Activated CD4-positive, alpha-beta T cell treated with anti-CD3 and anti-CD28 coated beads, Interleukin-10, Interleukin-2, amounts not matched to agents 100 ng/mL and 50 ng/mL, durations not matched to agents 16 hours and 8 hours (primary cell): Measurements from ENCODE around the gene PCDHGA1.

ENCODE experiments used
- DNase-seq: peaks from one replicate; pipeline ENCODE4 v3.0.0-alpha.2; 2020

PCDHGA1 gene

DNA sequence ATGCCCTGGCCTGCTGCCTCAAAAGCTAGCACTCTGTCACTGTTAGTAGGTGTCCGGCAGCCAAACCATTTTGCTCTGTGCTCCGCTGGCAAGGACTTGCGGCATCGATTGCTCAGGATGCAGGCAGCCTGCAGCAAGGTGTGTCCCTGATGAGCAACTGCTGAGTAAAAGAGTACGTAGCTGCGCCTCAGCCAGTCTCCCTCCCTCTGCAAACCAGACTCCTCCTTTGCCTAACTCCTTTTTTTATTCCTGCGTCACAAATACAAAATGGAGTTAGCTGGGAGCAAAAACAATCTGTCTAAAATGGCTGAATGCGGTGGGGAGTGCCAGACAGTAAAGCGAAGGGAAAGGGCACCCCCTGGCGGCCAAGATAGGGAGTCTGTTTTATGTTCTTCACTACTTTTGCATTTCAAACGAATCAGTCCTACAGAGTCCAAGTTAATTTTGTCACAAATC is 227.4 kb downstream of the PCDHGA1 start:
- peak; percentile 78 for DNase-seq

DNA sequence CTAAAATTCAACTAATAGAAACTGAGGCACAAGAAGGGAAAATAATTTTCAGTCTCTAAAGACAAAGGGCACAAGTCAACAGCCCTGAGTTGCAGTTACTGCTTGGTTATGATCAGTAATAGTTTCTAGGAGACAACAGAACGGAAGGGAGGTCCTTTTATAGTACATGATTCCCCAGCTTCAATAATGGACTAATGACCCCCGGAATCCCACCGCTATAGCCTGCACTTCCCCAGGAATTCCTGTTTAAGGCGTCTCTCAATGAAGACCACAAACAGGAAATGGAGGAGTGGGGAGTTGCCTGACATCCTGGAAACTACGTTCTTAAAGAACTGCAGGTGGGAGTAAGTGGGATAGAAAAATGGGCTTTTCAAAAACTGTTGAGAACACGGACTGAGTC is 227.8 kb downstream of the PCDHGA1 start:
- DNase-seq: no peak

- no peak for DNase-seq
These were observed 229.1 kb downstream of the PCDHGA1 start for GRCh38 chr5:141559461-141559860.

- no peak for DNase-seq
These were observed 229.8 kb downstream of the PCDHGA1 start for GRCh38 chr5:141560151-141560550.

- DNase-seq: no peak
These were observed 230.6 kb downstream of the PCDHGA1 start for GRCh38 chr5:141560725-141561483.
